Neural cell (in vitro differentiated cells): ENCODE results near the gene POLD4. TPM values are rescaled to one million over a fixed set of nuclear protein-coding genes. Genes with fewer than 3 reads are reported as not detected.

Source experiments
- H2AFZ ChIP-seq: fragments of 200-600, 300-800 bp; sonication (generic), shearing (Covaris generic); 2 replicates; pipeline ENCODE4 v1.6.0; 2014; ENCODE audit warnings: low read depth, mild to moderate bottlenecking, antibody characterized with exemption, low read length, moderate library complexity
- H3F3A ChIP-seq: fragments of 200-600 bp; shearing (Covaris generic); 2 replicates; pipeline ENCODE4 v1.6.1; 2016; ENCODE audit warnings: mild to moderate bottlenecking, moderate library complexity, mixed read lengths, antibody characterized with exemption, low read length; ENCODE audit not compliant: insufficient read depth, poor library complexity, severe bottlenecking
- H3K27ac ChIP-seq: fragments of 200-600, 300-800 bp; sonication (generic), shearing (Covaris generic); 2 replicates; pipeline ENCODE4 v1.5.1; 2014; ENCODE audit warnings: mild to moderate bottlenecking, low read length, moderate library complexity
- H3K27me3 ChIP-seq: fragments of 300-800, 200-600 bp; sonication (generic), shearing (Covaris generic); 2 replicates; pipeline ENCODE4 v1.6.0; 2014; ENCODE audit warnings: mild to moderate bottlenecking, low read depth, low read length, moderate library complexity; ENCODE audit not compliant: insufficient read depth
- H3K36me3 ChIP-seq: fragments of 300-800, 200-600 bp; sonication (generic), shearing (Covaris generic); 2 replicates; pipeline ENCODE4 v1.5.1; 2014; ENCODE audit warnings: mild to moderate bottlenecking, antibody characterized with exemption, low read length, moderate library complexity; ENCODE audit not compliant: insufficient read depth
- H3K4me2 ChIP-seq: fragments of 300-800, 200-600 bp; sonication (generic), shearing (Covaris generic); 2 replicates; pipeline ENCODE4 v1.6.0; 2014; ENCODE audit warnings: mild to moderate bottlenecking, low read length
- H3K4me3 ChIP-seq: fragments of 300-800, 200-600 bp; sonication (generic), shearing (Covaris generic); 2 replicates; pipeline ENCODE4 v1.5.1; 2014; ENCODE audit warnings: mild to moderate bottlenecking, low read length, moderate library complexity
- H3K79me2 ChIP-seq: fragments of 200-600 bp; shearing (Covaris generic); replicated peaks from 2 replicates; pipeline ENCODE4 v1.6.0; 2014; ENCODE audit warnings: mild to moderate bottlenecking, low read length, moderate library complexity; ENCODE audit not compliant: insufficient read depth
- H3K9ac ChIP-seq: fragments of 300-800, 200-600 bp; sonication (generic), shearing (Covaris generic); 2 replicates; pipeline ENCODE4 v1.6.1; 2016; ENCODE audit warnings: mild to moderate bottlenecking, low read length, mixed read lengths
- H3K9me2 ChIP-seq: fragments of 200-600 bp; shearing (Covaris generic); 2 replicates; pipeline ENCODE4 v1.6.1; 2016; ENCODE audit warnings: mild to moderate bottlenecking, low read length, mixed read lengths; ENCODE audit not compliant: insufficient read depth
- H3K9me3 ChIP-seq: fragments of 200-600, 300-800 bp; sonication (generic), shearing (Covaris generic); 2 replicates; pipeline ENCODE4 v1.6.1; 2016; ENCODE audit warnings: mild to moderate bottlenecking, mixed run types, low read length, moderate library complexity, mixed read lengths
- H4K20me1 ChIP-seq: fragments of 200-600 bp; shearing (Covaris generic); 2 replicates; pipeline ENCODE4 v1.6.1; 2016; ENCODE audit warnings: mild to moderate bottlenecking, mixed run types; ENCODE audit not compliant: insufficient read depth
- EP300 ChIP-seq: fragments of 450-650 bp; conservative IDR thresholded peaks from 2 replicates; pipeline ENCODE4 v1.6.1; 2014; ENCODE audit warnings: antibody characterized with exemption, mild to moderate bottlenecking, moderate library complexity; ENCODE audit not compliant: poor library complexity, severe bottlenecking
- EZH2 ChIP-seq: fragments of 200-600, 300-800 bp; shearing (Covaris generic), sonication (generic); IDR thresholded peaks from 2 replicates; pipeline ENCODE4 v1.6.1; 2014; ENCODE audit warnings: antibody characterized with exemption, low read length, borderline replicate concordance, mild to moderate bottlenecking; ENCODE audit not compliant: insufficient read depth, poor library complexity, severe bottlenecking
- POLR2AphosphoS5 ChIP-seq: IDR thresholded peaks from 2 replicates; pipeline ENCODE4 v1.6.1; 2012
- RAD21 ChIP-seq: fragments of 450-650 bp; conservative IDR thresholded peaks from 2 replicates; pipeline ENCODE4 v1.6.1; 2014; ENCODE audit warnings: antibody characterized with exemption, mild to moderate bottlenecking, moderate library complexity
- SMC3 ChIP-seq: fragments of 450-650 bp; conservative IDR thresholded peaks from 2 replicates; pipeline ENCODE4 v1.6.1; 2014; ENCODE audit warnings: antibody characterized with exemption, mild to moderate bottlenecking, moderate library complexity; ENCODE audit not compliant: poor library complexity
- TAF1 ChIP-seq: IDR thresholded peaks from 2 replicates; pipeline ENCODE4 v1.6.1; 2012; ENCODE audit warnings: low read depth
- polyA plus RNA-seq: library from polyadenylated mRNA; depleted of rRNA; stranded (reverse); fragments of >200 nt; gene quantifications from 2 replicates; pipeline ENCODE4 v1.2.3, GENCODE V29; 2014
- TF ChIP-seq, protein P1 (sequence below): IDR thresholded peaks from 2 replicates; pipeline ENCODE4 v1.6.1; 2012; ENCODE audit warnings: borderline replicate concordance
- TF ChIP-seq, protein P2 (sequence below): fragments of 450-650 bp; IDR thresholded peaks from 2 replicates; pipeline ENCODE4 v1.5.1; 2014; ENCODE audit warnings: antibody characterized with exemption, mild to moderate bottlenecking, moderate library complexity; ENCODE audit not compliant: poor library complexity, severe bottlenecking

The POLD4 gene
- polyA plus RNA-seq, 1 donor from 2014 or later = 6.8 TPM

DNA sequence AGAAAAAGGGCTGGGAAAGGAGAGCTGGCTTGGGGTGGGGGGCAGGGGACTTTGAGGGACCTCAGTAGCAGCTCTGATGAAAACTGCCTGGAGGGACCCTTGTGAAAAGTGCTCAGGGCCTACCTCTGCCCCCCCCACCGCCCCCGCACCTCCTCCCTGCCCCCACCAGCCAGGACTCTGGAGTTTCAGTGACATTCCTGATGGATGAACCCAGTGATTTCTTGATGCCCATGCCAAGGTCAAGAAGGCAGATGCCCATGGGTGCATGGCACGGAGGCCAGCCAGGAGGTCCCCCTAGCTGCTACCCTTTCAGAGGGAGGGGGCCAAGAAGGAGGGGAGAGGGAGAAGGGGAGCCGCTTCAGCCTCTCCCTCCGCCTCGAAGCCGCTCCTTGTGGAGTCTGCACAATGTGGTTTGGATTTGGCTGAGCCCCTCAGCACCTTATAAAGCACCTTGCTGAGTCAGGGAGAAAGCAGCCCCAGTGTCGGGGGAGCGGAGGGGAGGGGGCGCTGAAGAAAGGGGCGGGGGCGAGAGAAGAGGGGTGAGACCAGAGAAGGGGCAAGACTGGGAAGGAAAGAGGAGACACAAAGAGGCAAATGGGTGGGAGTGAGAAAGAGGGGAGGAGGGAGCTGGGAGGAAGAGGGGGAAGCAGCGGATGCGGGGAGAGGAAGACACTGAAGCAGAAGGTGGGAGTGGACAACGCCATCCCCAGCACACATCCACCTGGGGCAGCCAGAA is 22.1 kb upstream of the POLD4 start:
- no peaks in the 10 kb centered on the region for H3F3A ChIP-seq
- no peaks in the 10 kb centered on the region for H4K20me1 ChIP-seq
- no peaks in the 10 kb centered on the region for H3K79me2 ChIP-seq
- H3K4me3 ChIP-seq = no peak overlapping the region
- no peak overlapping the region for H2AFZ ChIP-seq
- H3K9me2 ChIP-seq = no peaks in the 10 kb centered on the region
- H3K4me2 ChIP-seq = no peak overlapping the region
- H3K36me3 ChIP-seq = no peaks in the 10 kb centered on the region
- no peak overlapping the region for H3K27ac ChIP-seq
- no peak overlapping the region for H3K9ac ChIP-seq
- H3K27me3 ChIP-seq = peaks cover 42% of the 10 kb centered on the region
- TF ChIP-seq RAD21 = no peak
- no peak for TF ChIP-seq EP300
- no peaks in the 10 kb centered on the region for H3K9me3 ChIP-seq

DNA sequence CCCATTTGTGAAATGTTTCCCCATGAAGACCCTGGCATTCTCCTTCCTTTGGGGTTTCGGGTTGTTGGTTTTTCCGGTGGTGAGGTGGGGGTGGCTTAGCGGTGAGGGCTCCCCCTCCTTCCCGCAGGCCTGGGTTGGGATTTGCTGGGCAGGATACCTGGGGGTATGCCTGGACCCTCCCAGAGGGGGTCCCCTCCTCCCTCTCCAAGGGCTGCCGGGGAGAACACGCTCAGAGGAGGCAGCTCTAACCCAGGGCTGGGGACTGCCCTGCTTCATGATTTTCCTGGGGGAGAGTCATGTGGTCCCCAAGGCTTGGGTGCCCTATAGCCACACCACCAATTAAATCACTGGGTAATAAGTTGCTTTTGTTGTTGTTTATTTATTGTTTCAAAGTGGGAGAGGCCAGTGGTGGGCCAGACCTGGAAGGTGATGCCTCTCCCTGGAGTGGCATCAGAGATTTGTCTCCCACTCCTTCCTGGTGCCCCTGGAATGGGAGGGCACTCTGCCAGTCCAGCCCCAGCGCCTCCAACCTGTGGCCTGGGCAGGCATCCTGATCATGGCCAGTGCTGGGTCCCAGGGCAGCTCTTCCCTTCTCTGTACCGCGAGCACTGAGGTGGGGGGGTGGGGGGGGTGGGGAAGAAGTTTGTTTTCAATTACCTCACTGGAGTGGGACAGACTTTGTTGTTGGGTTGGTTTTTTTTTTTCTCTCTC is 21.4 kb upstream of the POLD4 start:
- Histone ChIP-seq H3K36me3 (no peaks in the 10 kb centered on the region), H3K4me2 (no peak overlapping the region), H3K27me3 (peaks cover 42% of the 10 kb centered on the region), H3K27ac (no peak overlapping the region), H3K9me2 (no peaks in the 10 kb centered on the region), H3K9me3 (no peaks in the 10 kb centered on the region), H3K9ac (no peak overlapping the region), H3K4me3 (no peak overlapping the region), H4K20me1 (no peaks in the 10 kb centered on the region), H3K79me2 (no peaks in the 10 kb centered on the region), H2AFZ (no peak overlapping the region), H3F3A (no peaks in the 10 kb centered on the region)
- no peak for TF ChIP-seq SMC3
- TF ChIP-seq EP300 = no peak
- TF ChIP-seq, protein P1, sequence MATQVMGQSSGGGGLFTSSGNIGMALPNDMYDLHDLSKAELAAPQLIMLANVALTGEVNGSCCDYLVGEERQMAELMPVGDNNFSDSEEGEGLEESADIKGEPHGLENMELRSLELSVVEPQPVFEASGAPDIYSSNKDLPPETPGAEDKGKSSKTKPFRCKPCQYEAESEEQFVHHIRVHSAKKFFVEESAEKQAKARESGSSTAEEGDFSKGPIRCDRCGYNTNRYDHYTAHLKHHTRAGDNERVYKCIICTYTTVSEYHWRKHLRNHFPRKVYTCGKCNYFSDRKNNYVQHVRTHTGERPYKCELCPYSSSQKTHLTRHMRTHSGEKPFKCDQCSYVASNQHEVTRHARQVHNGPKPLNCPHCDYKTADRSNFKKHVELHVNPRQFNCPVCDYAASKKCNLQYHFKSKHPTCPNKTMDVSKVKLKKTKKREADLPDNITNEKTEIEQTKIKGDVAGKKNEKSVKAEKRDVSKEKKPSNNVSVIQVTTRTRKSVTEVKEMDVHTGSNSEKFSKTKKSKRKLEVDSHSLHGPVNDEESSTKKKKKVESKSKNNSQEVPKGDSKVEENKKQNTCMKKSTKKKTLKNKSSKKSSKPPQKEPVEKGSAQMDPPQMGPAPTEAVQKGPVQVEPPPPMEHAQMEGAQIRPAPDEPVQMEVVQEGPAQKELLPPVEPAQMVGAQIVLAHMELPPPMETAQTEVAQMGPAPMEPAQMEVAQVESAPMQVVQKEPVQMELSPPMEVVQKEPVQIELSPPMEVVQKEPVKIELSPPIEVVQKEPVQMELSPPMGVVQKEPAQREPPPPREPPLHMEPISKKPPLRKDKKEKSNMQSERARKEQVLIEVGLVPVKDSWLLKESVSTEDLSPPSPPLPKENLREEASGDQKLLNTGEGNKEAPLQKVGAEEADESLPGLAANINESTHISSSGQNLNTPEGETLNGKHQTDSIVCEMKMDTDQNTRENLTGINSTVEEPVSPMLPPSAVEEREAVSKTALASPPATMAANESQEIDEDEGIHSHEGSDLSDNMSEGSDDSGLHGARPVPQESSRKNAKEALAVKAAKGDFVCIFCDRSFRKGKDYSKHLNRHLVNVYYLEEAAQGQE = no peak
- no peak for TF ChIP-seq EZH2
- TF ChIP-seq, protein P2, sequence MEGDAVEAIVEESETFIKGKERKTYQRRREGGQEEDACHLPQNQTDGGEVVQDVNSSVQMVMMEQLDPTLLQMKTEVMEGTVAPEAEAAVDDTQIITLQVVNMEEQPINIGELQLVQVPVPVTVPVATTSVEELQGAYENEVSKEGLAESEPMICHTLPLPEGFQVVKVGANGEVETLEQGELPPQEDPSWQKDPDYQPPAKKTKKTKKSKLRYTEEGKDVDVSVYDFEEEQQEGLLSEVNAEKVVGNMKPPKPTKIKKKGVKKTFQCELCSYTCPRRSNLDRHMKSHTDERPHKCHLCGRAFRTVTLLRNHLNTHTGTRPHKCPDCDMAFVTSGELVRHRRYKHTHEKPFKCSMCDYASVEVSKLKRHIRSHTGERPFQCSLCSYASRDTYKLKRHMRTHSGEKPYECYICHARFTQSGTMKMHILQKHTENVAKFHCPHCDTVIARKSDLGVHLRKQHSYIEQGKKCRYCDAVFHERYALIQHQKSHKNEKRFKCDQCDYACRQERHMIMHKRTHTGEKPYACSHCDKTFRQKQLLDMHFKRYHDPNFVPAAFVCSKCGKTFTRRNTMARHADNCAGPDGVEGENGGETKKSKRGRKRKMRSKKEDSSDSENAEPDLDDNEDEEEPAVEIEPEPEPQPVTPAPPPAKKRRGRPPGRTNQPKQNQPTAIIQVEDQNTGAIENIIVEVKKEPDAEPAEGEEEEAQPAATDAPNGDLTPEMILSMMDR = no peak
- TF ChIP-seq TAF1 = no peak
- no peak for TF ChIP-seq POLR2AphosphoS5
